Neural cell (in vitro differentiated cells): ENCODE results near the gene TRPM3. TPM values are rescaled to one million over a fixed set of nuclear protein-coding genes. Genes with fewer than 3 reads are reported as not detected.

Source experiments
- H2AFZ ChIP-seq: fragments of 200-600, 300-800 bp; sonication (generic), shearing (Covaris generic); 2 replicates; pipeline ENCODE4 v1.6.0; 2014; ENCODE audit warnings: low read depth, mild to moderate bottlenecking, antibody characterized with exemption, low read length, moderate library complexity
- H3F3A ChIP-seq: fragments of 200-600 bp; shearing (Covaris generic); 2 replicates; pipeline ENCODE4 v1.6.1; 2016; ENCODE audit warnings: mild to moderate bottlenecking, moderate library complexity, mixed read lengths, antibody characterized with exemption, low read length; ENCODE audit not compliant: insufficient read depth, poor library complexity, severe bottlenecking
- H3K27ac ChIP-seq: fragments of 200-600, 300-800 bp; sonication (generic), shearing (Covaris generic); 2 replicates; pipeline ENCODE4 v1.5.1; 2014; ENCODE audit warnings: mild to moderate bottlenecking, low read length, moderate library complexity
- H3K27me3 ChIP-seq: fragments of 300-800, 200-600 bp; sonication (generic), shearing (Covaris generic); 2 replicates; pipeline ENCODE4 v1.6.0; 2014; ENCODE audit warnings: mild to moderate bottlenecking, low read depth, low read length, moderate library complexity; ENCODE audit not compliant: insufficient read depth
- H3K36me3 ChIP-seq: fragments of 300-800, 200-600 bp; sonication (generic), shearing (Covaris generic); 2 replicates; pipeline ENCODE4 v1.5.1; 2014; ENCODE audit warnings: mild to moderate bottlenecking, antibody characterized with exemption, low read length, moderate library complexity; ENCODE audit not compliant: insufficient read depth
- H3K4me2 ChIP-seq: fragments of 300-800, 200-600 bp; sonication (generic), shearing (Covaris generic); 2 replicates; pipeline ENCODE4 v1.6.0; 2014; ENCODE audit warnings: mild to moderate bottlenecking, low read length
- H3K4me3 ChIP-seq: fragments of 300-800, 200-600 bp; sonication (generic), shearing (Covaris generic); 2 replicates; pipeline ENCODE4 v1.5.1; 2014; ENCODE audit warnings: mild to moderate bottlenecking, low read length, moderate library complexity
- H3K79me2 ChIP-seq: fragments of 200-600 bp; shearing (Covaris generic); replicated peaks from 2 replicates; pipeline ENCODE4 v1.6.0; 2014; ENCODE audit warnings: mild to moderate bottlenecking, low read length, moderate library complexity; ENCODE audit not compliant: insufficient read depth
- H3K9ac ChIP-seq: fragments of 300-800, 200-600 bp; sonication (generic), shearing (Covaris generic); 2 replicates; pipeline ENCODE4 v1.6.1; 2016; ENCODE audit warnings: mild to moderate bottlenecking, low read length, mixed read lengths
- H3K9me2 ChIP-seq: fragments of 200-600 bp; shearing (Covaris generic); 2 replicates; pipeline ENCODE4 v1.6.1; 2016; ENCODE audit warnings: mild to moderate bottlenecking, low read length, mixed read lengths; ENCODE audit not compliant: insufficient read depth
- H3K9me3 ChIP-seq: fragments of 200-600, 300-800 bp; sonication (generic), shearing (Covaris generic); 2 replicates; pipeline ENCODE4 v1.6.1; 2016; ENCODE audit warnings: mild to moderate bottlenecking, mixed run types, low read length, moderate library complexity, mixed read lengths
- H4K20me1 ChIP-seq: fragments of 200-600 bp; shearing (Covaris generic); 2 replicates; pipeline ENCODE4 v1.6.1; 2016; ENCODE audit warnings: mild to moderate bottlenecking, mixed run types; ENCODE audit not compliant: insufficient read depth
- EP300 ChIP-seq: fragments of 450-650 bp; conservative IDR thresholded peaks from 2 replicates; pipeline ENCODE4 v1.6.1; 2014; ENCODE audit warnings: antibody characterized with exemption, mild to moderate bottlenecking, moderate library complexity; ENCODE audit not compliant: poor library complexity, severe bottlenecking
- EZH2 ChIP-seq: fragments of 200-600, 300-800 bp; shearing (Covaris generic), sonication (generic); IDR thresholded peaks from 2 replicates; pipeline ENCODE4 v1.6.1; 2014; ENCODE audit warnings: antibody characterized with exemption, low read length, borderline replicate concordance, mild to moderate bottlenecking; ENCODE audit not compliant: insufficient read depth, poor library complexity, severe bottlenecking
- MXI1 ChIP-seq: fragments of 450-650 bp; conservative IDR thresholded peaks from 2 replicates; pipeline ENCODE4 v1.6.1; 2014; ENCODE audit warnings: antibody characterized with exemption, mild to moderate bottlenecking; ENCODE audit not compliant: poor library complexity, severe bottlenecking
- POLR2AphosphoS5 ChIP-seq: IDR thresholded peaks from 2 replicates; pipeline ENCODE4 v1.6.1; 2012
- RAD21 ChIP-seq: fragments of 450-650 bp; conservative IDR thresholded peaks from 2 replicates; pipeline ENCODE4 v1.6.1; 2014; ENCODE audit warnings: antibody characterized with exemption, mild to moderate bottlenecking, moderate library complexity
- REST ChIP-seq: IDR thresholded peaks from 2 replicates; pipeline ENCODE4 v1.6.1; 2012; ENCODE audit warnings: borderline replicate concordance
- SMC3 ChIP-seq: fragments of 450-650 bp; conservative IDR thresholded peaks from 2 replicates; pipeline ENCODE4 v1.6.1; 2014; ENCODE audit warnings: antibody characterized with exemption, mild to moderate bottlenecking, moderate library complexity; ENCODE audit not compliant: poor library complexity
- TAF1 ChIP-seq: IDR thresholded peaks from 2 replicates; pipeline ENCODE4 v1.6.1; 2012; ENCODE audit warnings: low read depth
- polyA plus RNA-seq: library from polyadenylated mRNA; depleted of rRNA; stranded (reverse); fragments of >200 nt; gene quantifications from 2 replicates; pipeline ENCODE4 v1.2.3, GENCODE V29; 2014
- TF ChIP-seq, protein P1 (sequence below): fragments of 450-650 bp; IDR thresholded peaks from 2 replicates; pipeline ENCODE4 v1.5.1; 2014; ENCODE audit warnings: antibody characterized with exemption, mild to moderate bottlenecking, moderate library complexity; ENCODE audit not compliant: poor library complexity, severe bottlenecking

Gene TRPM3
- polyA plus RNA-seq, 1 donor from 2014 or later, result 1.3 TPM

DNA sequence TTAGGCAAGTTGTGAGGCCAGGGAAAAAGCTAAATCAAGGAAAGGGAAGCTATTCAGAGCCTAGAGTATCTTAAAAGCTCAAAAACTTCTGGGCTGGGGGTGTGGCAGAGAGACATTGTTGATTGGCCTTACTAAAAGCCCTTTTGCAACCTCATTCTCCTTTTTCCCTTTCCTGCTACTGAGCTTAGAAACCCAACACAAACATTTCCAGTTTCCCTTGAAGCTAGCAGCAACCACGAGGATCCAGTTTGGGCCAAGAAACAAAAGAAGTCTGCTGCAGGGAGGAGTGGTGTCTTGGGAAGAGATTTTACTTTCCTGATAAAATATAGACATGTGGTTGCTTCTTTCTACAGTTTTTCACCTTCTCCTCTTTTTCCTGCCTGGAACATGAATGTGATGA, 571.5 kb downstream of the TRPM3 start:
- H3K27me3 ChIP-seq, result no peaks in the 10 kb centered on the region
- no peak for TF ChIP-seq RAD21
- TF ChIP-seq MXI1, result no peak
- TF ChIP-seq POLR2AphosphoS5, result no peak
- TF ChIP-seq SMC3, result no peak
- no peak for TF ChIP-seq EP300
- TF ChIP-seq TAF1, result no peak
- TF ChIP-seq, protein P1, sequence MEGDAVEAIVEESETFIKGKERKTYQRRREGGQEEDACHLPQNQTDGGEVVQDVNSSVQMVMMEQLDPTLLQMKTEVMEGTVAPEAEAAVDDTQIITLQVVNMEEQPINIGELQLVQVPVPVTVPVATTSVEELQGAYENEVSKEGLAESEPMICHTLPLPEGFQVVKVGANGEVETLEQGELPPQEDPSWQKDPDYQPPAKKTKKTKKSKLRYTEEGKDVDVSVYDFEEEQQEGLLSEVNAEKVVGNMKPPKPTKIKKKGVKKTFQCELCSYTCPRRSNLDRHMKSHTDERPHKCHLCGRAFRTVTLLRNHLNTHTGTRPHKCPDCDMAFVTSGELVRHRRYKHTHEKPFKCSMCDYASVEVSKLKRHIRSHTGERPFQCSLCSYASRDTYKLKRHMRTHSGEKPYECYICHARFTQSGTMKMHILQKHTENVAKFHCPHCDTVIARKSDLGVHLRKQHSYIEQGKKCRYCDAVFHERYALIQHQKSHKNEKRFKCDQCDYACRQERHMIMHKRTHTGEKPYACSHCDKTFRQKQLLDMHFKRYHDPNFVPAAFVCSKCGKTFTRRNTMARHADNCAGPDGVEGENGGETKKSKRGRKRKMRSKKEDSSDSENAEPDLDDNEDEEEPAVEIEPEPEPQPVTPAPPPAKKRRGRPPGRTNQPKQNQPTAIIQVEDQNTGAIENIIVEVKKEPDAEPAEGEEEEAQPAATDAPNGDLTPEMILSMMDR, result no peak
- no peak for TF ChIP-seq EZH2
- TF ChIP-seq REST, result no peak
- no peak overlapping the region for H3K4me3 ChIP-seq
- H3K9me3 ChIP-seq, result no peaks in the 10 kb centered on the region
- H2AFZ ChIP-seq, result no peak overlapping the region
- no peaks in the 10 kb centered on the region for H3K36me3 ChIP-seq
- no peaks in the 10 kb centered on the region for H3F3A ChIP-seq
- H3K4me2 ChIP-seq, result no peak overlapping the region
- no peaks in the 10 kb centered on the region for H4K20me1 ChIP-seq
- no peaks in the 10 kb centered on the region for H3K79me2 ChIP-seq
- H3K9ac ChIP-seq, result no peak overlapping the region
- no peak overlapping the region for H3K27ac ChIP-seq
- no peaks in the 10 kb centered on the region for H3K9me2 ChIP-seq

- Histone ChIP-seq H3K27ac (no peak overlapping the region), H3K79me2 (no peaks in the 10 kb centered on the region), H4K20me1 (no peaks in the 10 kb centered on the region), H3F3A (no peaks in the 10 kb centered on the region), H3K4me2 (no peak overlapping the region), H2AFZ (no peak overlapping the region), H3K9me2 (no peaks in the 10 kb centered on the region), H3K9ac (no peak overlapping the region), H3K36me3 (no peaks in the 10 kb centered on the region), H3K9me3 (no peaks in the 10 kb centered on the region), H3K4me3 (no peak overlapping the region), H3K27me3 (no peaks in the 10 kb centered on the region)
- TF ChIP-seq, protein P1, result no peak
- TF ChIP-seq POLR2AphosphoS5, result no peak
- TF ChIP-seq EP300, result no peak
- no peak for TF ChIP-seq RAD21
- no peak for TF ChIP-seq EZH2
- TF ChIP-seq MXI1, result no peak
- no peak for TF ChIP-seq SMC3
- TF ChIP-seq REST, result no peak
- TF ChIP-seq TAF1, result no peak
These were observed 579.0 kb downstream of the TRPM3 start for GRCh38 chr9:70542311-70542931.
